Duodenal mucosa (tissue), 2 donors: ENCODE results near the gene ETV7.
"Not testable (repeated sequence)": the region's sequence is repeated elsewhere in the genome, so short reads cannot be mapped to it uniquely, and the experiment has no call there.

Experiments
- H3K27ac ChIP-seq: one replicate; pipeline ENCODE4 v1.7.0; 2013; ENCODE audit warnings: low read depth, low read length
- H3K27me3 ChIP-seq, 2 donors: one replicate each; pipeline ENCODE4 v1.7.0; 2013; ENCODE audit warnings: low read length in 2 of 2, control low read depth in 1 of 2; ENCODE audit not compliant: insufficient read depth in 2 of 2, control insufficient read depth in 1 of 2
- H3K36me3 ChIP-seq, 2 donors: one replicate each; pipeline ENCODE4 v1.7.0; 2013; ENCODE audit warnings: low read length in 2 of 2, control low read depth in 1 of 2; ENCODE audit not compliant: insufficient read depth in 2 of 2, control insufficient read depth in 1 of 2
- H3K4me1 ChIP-seq, 2 donors: one replicate each; pipeline ENCODE4 v1.7.0; 2013; ENCODE audit warnings: low read length in 2 of 2, control low read depth in 1 of 2; ENCODE audit not compliant: insufficient read depth in 2 of 2, control insufficient read depth in 1 of 2
- H3K4me3 ChIP-seq, 2 donors: one replicate each; pipeline ENCODE4 v1.7.0; 2013; ENCODE audit warnings: low read length in 2 of 2, low read depth in 1 of 2
- H3K9ac ChIP-seq, 2 donors: one replicate each; pipeline ENCODE4 v1.7.0; 2013; ENCODE audit warnings: low read length in 2 of 2, low read depth in 1 of 2
- H3K9me3 ChIP-seq, 2 donors: one replicate each; pipeline ENCODE4 v1.7.0; 2013; ENCODE audit warnings: low read length in 2 of 2, control low read depth in 1 of 2; ENCODE audit not compliant: control insufficient read depth in 1 of 2

The ETV7 gene

DNA sequence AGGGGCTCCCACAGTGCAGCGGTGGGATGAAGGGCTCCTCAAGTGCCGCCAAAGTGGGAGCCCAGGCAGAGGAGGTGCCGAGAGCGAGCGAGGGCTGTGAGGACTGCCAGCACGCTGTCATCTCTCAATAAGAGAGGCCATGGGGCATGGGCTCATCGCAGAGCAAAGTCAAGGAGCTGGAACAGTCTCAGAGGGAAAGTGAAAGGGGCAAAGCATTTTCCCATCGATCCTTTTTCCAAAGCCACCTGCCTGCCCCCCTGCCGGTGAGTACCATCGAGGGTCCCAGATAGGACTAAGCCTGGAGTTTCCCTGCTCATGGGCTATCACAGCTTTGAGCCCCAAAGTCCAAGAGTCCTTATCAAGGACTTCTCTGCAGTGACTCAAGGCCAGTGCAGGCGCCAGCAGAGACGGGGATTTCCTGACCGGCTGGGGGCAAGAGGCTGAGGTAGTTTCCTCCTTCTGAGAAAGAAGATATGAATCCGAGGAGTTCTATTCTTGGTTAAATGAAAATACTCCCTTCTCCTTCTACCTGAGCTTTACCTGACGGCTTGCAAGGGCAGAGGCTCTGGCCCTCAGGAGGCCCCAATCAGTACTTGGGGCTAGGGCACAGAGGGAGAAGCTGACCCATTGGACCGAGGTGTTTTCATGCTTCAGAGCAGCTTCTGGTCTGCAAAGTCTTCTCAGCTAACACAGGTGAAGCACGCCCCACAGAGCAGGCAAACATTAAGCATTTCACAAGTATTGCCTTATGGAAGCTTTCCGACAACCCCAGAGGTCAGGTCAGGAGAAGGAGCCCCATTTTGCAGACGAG is 22.6 kb downstream of the ETV7 start:
- no peaks in the 10 kb centered on the region for H3K27me3 ChIP-seq
- peak overlapping the region; percentile 22 for H3K27ac ChIP-seq
- H3K4me1 ChIP-seq, result peaks cover 6 to 10% of the 10 kb centered on the region in 2 donors

DNA sequence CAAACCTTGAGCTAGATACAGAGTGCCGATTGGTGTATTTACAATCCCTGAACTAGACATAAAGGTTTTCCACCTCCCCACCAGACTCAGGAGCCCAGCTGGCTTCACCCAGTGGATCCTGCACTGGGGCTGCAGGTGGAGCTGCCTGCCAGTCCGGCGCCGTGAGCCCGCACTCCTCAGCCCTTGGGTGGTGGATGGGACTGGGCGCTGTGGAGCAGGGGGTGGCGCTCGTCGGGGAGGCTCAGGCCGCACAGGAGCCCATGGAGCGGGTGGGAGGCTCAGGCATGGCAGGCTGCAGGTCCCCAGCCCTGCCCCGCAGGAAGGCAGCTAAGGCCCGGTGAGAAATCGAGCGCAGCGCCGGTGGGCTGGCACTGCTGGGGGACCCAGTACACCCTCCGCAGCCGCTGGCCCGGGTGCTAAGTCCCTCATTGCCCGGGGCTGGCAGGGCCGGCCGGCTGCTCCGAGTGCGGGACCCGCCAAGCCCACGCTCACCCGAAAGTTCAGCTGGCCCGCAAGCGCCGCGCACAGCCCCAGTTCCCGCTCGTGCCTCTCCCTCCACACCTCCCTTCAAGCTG is 23.3 kb downstream of the ETV7 start:
- H3K9me3 ChIP-seq, H3K27me3 ChIP-seq, H3K27ac ChIP-seq, H3K4me3 ChIP-seq, H3K9ac ChIP-seq: not testable (repeated sequence)
- Histone ChIP-seq H3K36me3 (peaks cover 12 to 13% of the 10 kb centered on the region in 2 donors), H3K4me1 (peaks cover 6 to 10% of the 10 kb centered on the region in 2 donors)

More for the DNA sequence above, 22.6 kb downstream of the ETV7 start:
- no peaks in the 10 kb centered on the region for H3K9me3 ChIP-seq
- peak overlapping the region in 1 of 2 donors; percentile 41 for H3K9ac ChIP-seq
- no peak overlapping the region for H3K4me3 ChIP-seq
- peaks cover 12 to 20% of the 10 kb centered on the region in 2 donors for H3K36me3 ChIP-seq

DNA sequence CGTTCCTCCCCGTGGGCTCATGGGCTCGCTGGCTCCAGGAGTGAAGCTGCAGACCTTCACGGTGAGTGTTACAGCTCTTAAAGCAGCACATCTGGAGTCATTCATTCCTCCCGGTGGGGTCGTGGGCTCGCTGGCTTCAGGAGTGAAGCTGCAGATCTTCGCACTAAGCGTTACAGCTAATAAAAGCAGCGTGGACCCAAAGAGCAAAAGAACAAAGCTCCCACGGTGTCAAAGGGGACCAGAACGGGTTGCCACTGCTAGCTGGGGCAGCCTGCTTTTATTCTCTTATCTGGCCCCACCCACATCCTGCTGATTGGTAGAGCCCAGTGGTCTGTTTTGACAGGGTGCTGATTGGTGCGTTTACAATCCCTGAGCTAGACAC is 24.1 kb downstream of the ETV7 start:
- not testable (repeated sequence) for H3K4me3 ChIP-seq, H3K27me3 ChIP-seq, H3K9me3 ChIP-seq, H3K27ac ChIP-seq, H3K36me3 ChIP-seq, H3K9ac ChIP-seq
- H3K4me1 ChIP-seq, result peaks cover 9 to 10% of the 10 kb centered on the region in 2 donors

DNA sequence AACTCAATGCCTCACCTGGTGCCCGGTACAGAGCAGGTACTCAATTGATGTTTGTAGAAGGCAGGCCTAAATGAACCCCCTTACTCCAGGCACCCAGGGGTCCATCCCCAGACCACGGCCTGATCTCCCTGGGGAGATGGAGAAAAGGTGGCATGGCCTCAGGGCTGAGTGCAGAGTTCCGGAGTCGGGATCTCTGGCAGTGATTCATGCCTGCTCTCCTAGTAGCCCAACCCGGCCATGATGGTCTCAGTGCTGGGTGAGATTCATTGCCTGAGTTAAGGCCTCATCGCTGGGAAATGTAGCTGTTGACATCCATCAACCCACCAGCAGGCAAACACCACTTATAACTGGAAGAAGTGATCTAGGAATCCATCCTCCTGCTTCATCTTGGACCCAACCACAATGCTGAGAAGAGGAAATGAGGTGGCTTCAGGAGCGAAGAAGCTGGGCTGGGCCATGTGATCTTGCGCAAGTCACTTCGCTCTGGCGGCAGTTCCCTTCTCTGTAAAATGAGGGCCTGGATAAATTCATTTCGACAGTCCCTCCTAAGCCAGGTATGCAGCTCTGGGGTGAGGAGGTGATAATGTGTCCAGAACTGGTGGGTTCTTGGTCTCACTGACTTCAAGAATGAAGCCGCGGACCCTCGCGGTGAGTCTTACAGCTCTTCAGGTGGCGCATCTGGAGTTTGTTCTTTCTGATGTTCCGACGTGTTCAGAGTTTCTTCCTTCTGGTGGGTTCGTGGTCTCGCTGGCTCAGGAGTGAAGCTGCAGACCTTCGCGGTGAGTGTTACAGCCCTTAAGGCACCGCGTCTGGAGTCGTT is 24.7 kb downstream of the ETV7 start:
- Histone ChIP-seq H3K36me3 (peaks cover 2 to 3% of the 10 kb centered on the region in 2 donors), H3K9ac (no peak overlapping the region), H3K9me3 (no peaks in the 10 kb centered on the region), H3K4me3 (no peak overlapping the region), H3K27me3 (no peaks in the 10 kb centered on the region), H3K4me1 (peaks cover 9 to 10% of the 10 kb centered on the region in 2 donors), H3K27ac (no peak overlapping the region)

DNA sequence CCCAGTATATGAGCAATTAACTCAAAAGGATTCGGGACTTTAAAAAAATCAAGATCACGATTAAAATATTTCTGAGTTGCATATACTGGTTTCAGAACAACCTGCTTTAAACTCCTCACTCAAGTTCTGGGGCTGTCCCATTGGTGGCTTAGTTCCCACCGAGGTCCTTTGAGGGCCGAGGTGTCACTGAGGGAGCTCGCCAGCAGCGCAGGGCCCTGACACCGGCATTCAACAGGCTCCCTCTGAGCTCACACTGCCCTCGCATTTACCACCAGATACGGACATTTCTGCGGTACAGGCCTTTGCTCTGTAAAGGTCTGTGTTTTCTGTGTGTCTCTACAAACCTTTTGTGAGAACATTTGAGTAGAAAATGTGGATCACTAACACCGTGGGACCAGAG is 26.4 kb downstream of the ETV7 start:
- no peak overlapping the region for H3K4me3 ChIP-seq
- no peaks in the 10 kb centered on the region for H3K27me3 ChIP-seq
- peaks cover 9 to 10% of the 10 kb centered on the region in 2 donors for H3K4me1 ChIP-seq
- H3K27ac ChIP-seq, result no peak overlapping the region
- H3K9me3 ChIP-seq, result no peaks in the 10 kb centered on the region
- H3K9ac ChIP-seq, result no peak overlapping the region
- no peaks in the 10 kb centered on the region for H3K36me3 ChIP-seq

DNA sequence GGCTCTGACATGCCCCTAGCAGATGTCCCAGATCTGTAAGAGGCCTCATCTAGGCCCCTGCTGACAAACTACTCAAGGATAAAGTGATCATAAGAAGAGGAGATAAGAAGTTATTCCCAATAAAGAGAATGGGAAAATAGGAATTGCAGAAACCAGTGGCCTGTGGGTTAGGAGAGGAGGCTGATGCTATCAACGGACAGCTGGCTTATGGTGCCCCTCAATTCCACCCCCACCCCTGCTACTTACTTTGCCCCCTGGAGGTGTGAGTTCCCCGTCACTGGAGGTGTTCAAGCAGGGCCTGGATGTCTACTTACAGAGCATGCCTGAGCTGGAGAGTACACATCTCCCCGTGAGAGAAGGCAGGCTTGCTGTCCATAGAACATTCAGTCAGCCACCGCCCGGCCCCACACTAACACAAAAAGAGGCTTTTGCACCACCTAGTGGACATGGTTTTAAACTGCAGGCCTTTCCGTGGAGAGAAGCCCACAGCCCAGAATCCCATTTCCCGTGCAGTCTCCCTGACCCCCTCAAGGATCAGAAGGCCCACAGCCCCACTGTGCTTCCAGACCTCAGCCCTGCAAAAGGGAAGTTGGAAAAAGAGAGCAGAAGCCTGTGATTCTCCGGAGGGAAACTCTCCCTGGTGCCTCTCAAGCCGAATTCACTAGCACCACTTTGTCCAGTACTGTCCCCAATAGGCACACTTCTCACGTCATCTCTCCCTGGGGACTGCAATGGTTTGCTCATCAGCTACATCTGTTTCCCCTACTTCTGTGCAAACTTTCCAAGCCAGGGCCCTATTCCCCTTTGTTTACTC is 27.0 kb downstream of the ETV7 start:
- Histone ChIP-seq H3K4me3 (no peak overlapping the region), H3K27me3 (no peaks in the 10 kb centered on the region), H3K4me1 (peaks cover 6 to 9% of the 10 kb centered on the region in 2 donors), H3K9me3 (no peaks in the 10 kb centered on the region), H3K36me3 (no peaks in the 10 kb centered on the region), H3K27ac (no peak overlapping the region), H3K9ac (peak overlapping the region in 1 of 2 donors; percentile 18)

DNA sequence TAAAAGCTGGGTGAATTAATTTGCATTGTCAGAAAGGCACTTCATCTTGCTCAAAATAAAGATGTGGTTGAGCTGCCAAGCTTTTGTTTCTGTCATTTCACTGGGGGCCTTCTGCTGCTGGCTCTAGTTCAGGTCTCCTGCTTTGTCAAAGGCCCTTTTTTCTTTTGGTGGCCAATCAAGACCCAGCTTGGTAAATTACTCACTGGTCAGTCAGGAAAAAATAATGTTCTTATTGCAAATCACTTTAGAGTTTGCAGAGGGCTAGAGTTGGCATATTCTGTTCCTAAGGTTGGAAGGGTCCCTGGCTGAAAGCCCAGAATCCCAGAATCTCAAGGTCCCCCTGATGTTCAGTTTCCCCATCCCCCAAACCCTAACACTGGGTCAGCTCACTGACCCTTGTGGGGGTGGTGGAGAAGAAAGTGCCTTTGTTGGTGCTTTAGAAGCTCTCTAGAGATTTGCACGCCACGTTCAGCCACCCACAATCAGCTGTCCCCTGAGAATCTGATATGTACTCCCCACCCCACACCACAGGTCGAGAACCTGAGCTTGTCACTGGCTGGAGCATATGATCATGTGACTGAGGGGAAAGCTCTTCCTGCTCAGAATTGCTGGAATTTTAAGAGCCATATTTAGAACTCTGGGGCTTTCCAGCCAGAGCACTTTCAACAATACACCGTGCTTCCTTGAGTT is 29.1 kb downstream of the ETV7 start:
- no peaks in the 10 kb centered on the region for H3K36me3 ChIP-seq
- H3K4me3 ChIP-seq, result no peak overlapping the region

DNA sequence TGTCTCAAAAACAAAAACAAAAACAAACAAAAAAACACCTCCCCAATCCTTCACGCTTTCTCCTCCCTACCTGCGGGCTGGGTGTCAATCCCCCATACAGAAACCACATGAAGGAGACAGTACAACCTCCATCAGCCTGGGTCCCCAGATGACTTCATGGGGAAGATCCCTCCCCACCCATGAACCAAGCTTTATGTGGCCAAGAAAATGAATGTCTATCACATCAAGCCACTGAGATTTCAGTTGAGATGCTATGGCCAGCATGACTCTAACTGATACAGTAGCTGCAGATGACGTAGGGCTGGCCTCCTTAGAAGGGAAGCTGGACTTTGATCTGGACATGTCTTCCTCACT is 29.6 kb downstream of the ETV7 start:
- peaks cover 0 to 2% of the 10 kb centered on the region in 2 donors for H3K9me3 ChIP-seq
- H3K27ac ChIP-seq, result no peak overlapping the region
- H3K27me3 ChIP-seq, result no peaks in the 10 kb centered on the region
- no peak overlapping the region for H3K4me3 ChIP-seq
- no peaks in the 10 kb centered on the region for H3K36me3 ChIP-seq
- no peak overlapping the region for H3K9ac ChIP-seq
- H3K4me1 ChIP-seq, result peaks cover 0 to 3% of the 10 kb centered on the region in 2 donors

More for the DNA sequence above, 29.1 kb downstream of the ETV7 start:
- Histone ChIP-seq H3K27ac (no peak overlapping the region), H3K4me1 (peaks cover 0 to 3% of the 10 kb centered on the region in 2 donors), H3K9me3 (no peaks in the 10 kb centered on the region), H3K9ac (no peak overlapping the region), H3K27me3 (no peaks in the 10 kb centered on the region)

DNA sequence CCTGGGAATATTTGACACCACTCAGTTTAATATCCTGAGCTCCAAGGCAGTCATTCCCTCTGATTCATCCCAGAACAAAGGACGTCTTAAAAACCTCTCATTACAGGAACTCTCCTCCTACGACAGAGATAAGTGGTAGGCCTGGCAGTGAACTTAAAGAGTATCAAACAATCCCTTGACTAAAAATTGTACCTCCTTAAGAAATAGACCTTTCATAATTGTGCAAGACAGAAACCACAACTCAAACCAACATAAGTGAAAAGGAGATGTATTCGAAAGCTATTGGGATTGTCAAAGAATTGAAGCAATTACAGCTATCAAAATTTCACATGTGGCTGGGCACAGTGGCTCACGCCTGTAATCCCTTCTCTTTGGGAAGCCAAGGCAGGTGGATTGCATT is 31.6 kb downstream of the ETV7 start:
- H3K9me3 ChIP-seq, result peaks cover 0 to 6% of the 10 kb centered on the region in 2 donors
- H3K4me3 ChIP-seq, result no peak overlapping the region
- H3K27ac ChIP-seq, result no peak overlapping the region
- H3K27me3 ChIP-seq, result no peaks in the 10 kb centered on the region
- no peak overlapping the region for H3K9ac ChIP-seq
- no peaks in the 10 kb centered on the region for H3K36me3 ChIP-seq
- peaks cover 8 to 12% of the 10 kb centered on the region in 2 donors for H3K4me1 ChIP-seq
